ENCODE measurements around the gene LRRC42.

GRCh38 chr1:53967409-53968124 lies 21.4 kb downstream of the LRRC42 start:
- no peak for TF ChIP-seq EZH2phosphoT487 (IDR thresholded peaks at IDR 0.05; ENCODE audit: low read depth)
- TF ChIP-seq, protein P1, sequence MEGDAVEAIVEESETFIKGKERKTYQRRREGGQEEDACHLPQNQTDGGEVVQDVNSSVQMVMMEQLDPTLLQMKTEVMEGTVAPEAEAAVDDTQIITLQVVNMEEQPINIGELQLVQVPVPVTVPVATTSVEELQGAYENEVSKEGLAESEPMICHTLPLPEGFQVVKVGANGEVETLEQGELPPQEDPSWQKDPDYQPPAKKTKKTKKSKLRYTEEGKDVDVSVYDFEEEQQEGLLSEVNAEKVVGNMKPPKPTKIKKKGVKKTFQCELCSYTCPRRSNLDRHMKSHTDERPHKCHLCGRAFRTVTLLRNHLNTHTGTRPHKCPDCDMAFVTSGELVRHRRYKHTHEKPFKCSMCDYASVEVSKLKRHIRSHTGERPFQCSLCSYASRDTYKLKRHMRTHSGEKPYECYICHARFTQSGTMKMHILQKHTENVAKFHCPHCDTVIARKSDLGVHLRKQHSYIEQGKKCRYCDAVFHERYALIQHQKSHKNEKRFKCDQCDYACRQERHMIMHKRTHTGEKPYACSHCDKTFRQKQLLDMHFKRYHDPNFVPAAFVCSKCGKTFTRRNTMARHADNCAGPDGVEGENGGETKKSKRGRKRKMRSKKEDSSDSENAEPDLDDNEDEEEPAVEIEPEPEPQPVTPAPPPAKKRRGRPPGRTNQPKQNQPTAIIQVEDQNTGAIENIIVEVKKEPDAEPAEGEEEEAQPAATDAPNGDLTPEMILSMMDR (IDR thresholded peaks at IDR 0.05; ENCODE audit: low read depth, low read length) = no peak
